Epithelial cell of prostate (primary cell): ENCODE results near the gene MED20.

Source experiments
- DNase-seq: peaks from one replicate; pipeline ENCODE4 v3.0.0-alpha.2; 2011; ENCODE audit warnings: low read depth, low spot score
- H3K27ac ChIP-seq: fragments of 450-650 bp; 2 replicates; pipeline ENCODE4 v1.5.1; 2017; ENCODE audit warnings: mild to moderate bottlenecking

Gene MED20

DNA sequence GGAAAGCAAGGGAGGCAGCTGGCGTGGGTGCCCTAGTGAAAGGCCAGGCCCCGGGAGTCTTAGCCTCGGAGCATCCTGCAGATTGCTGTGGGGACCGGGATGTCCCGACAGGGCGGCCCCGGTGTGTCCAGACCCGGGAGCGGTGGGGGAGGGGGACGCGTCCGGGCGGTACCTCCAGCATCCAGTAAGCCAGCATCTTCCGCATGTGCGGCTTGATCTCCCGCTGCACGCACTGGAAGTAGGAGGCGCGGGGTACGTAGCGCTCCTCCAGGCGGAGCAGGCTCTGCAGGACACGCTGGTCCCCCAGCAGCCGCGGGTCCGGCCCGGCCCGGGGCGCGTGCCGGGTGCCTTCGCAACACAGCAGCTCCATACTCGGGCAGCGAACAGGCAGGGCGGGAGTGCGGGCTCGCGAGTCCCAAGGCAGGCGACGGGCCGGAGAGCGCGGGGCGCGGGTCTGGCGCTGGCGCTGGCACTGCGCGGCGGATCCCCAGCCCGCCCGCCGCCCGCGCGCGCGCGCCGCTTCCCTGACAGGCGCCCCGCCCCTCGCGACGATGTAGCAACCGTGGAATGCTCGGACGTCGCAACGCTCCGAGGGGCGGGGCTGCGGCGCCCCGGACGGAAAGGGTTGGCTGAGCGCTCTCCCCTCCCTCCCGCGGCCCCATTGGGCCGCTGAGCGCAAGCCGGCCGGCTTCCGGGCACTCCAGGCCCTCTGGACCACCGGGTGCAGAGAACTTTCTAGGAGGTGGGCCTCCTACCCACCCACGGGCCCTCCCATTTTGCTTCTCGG lies 20.5 kb upstream of the MED20 start, which contains the start of gene CCND3:
Gene CCND3 (minus strand): TSS at position 529 of the 787 bp plus-strand sequence. CDS start 159 bp downstream, at position 370.
- peak within 1 kb of the TSS; percentile 69 for H3K27ac ChIP-seq
- DNase-seq: no peak

DNA sequence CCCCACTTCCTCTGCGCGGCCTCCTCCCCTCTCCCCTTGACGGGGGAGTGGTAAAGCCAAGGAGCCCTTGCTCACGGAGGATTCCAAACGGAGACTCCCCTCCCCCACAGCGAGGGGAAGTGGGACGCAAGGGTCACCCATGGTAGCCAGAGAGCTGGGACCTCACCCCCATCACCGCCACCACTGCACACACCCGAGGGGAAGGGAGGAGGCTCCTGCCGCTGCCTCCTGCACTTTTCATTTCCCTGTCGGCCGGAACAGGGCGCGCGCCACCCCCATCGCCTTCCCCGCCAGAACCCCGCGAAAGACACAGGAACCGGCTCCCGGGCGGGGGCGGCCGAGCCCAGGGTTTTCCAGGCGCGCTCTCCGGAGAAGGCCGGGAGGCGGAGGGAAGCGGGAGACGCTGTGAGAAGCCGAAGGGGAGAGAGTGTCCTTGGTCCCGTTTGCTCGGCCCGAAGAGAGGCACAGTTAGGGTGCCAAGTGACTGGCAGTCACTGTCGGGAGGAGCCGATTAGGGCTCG lies 19.9 kb upstream of the MED20 start:
- DNase-seq: no peak
- H3K27ac ChIP-seq: peak overlapping the region; percentile 69

DNA sequence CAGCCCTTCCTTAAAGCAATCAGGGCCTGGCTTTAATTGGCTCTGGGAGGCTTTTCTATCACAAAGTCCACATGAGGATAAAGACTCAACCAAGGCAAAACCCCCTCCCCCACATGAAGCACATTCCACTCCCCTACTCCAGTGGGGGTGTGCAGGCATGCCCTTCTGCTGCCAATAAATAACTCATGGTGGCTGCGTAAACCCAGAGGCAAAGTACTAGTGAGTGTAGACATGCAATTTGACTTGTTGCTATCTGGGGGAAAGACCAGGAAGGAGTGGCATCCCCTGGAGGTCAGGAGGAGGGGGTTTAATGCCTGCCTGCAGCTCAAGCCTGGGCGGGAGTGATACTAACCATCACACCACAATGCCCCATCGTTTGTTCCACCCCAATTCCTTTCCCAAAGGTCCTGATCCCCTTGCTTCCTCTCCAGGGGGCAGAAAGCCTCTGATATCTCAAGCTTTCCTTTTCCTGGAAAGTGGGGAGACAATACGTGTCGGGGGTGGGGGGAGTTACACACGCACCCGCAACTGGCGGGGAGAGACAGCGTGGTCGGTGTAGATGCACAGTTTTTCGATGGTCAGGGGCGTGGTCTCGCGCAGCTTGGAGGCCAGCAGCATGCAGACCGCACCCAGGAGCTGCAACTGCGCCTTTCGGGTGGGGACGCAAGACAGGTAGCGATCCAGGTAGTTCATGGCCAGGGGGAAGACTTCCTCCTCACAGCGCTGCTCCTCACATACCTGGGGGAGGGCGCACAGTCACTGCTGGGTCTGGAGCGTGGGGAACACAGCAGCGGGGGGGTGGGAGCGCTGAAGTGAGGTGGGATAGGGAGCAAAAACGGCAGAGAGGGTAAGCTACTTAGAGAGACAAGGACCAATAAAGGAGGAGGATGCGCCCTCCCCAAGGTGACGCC lies 19.2 kb upstream of the MED20 start:
- H3K27ac ChIP-seq: peak overlapping the region; percentile 69
- no peak for DNase-seq

DNA sequence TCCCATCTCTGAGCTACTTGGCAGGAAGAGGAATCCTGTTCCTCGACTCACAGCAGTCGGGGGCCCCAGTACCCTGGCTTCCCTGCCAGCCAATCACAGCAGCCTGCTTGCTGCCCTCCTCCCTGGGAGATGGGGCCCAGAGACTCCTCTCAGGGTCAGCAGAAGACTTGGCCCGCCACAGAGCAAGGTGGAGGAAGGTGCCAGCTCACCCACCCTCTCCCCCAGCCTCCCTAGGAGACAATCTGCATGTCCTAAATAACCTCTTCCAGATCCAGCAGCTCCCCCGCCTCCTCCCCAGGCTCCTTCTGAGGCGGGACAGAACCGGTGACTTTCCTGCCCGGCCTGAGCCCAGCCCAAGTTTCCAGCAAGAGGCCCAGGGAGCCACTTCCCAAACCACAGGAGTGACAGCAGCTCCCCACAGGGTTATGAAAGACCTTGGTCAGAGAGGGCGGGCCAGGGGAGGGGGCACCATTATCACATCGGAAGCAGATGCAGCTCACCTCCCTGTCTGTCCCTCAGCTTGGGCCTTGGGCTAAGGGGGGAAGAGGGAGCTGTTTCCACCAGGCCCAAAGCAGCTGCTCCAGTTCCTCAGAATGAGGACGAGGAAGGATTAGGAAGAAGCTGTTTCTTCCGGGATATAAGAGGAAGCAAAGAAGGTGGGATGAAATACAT lies 18.4 kb upstream of the MED20 start:
- H3K27ac ChIP-seq: no peak overlapping the region
- no peak for DNase-seq

DNA sequence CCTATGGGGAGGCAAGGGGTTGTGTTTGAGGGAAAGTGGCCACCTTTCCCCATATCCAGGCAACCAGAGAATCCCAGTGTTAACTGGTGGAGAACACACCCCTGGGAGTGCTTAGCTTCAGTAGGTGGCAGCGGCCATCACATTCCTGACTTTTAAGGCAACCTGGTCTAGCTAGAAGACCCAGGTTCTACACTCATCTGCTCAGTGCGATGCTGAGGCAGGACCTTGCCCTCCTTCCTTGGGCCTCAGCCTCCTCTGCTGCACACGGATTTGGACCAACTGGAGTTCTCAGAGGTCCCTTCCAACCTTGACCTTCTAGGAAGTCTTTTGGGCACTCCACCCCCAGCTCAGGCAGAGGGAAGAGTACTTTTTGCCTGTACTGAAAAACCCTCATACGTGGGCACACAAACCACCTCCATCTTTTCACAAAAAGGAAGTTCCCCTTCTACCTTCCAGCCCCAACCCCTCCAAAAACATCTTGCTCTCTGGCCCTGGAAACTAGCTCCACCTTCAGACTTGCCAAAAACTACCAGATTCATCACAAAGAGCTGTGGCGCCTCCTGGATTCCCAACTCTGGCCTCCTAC lies 17.7 kb upstream of the MED20 start:
- DNase-seq: no peak
- no peak overlapping the region for H3K27ac ChIP-seq

DNA sequence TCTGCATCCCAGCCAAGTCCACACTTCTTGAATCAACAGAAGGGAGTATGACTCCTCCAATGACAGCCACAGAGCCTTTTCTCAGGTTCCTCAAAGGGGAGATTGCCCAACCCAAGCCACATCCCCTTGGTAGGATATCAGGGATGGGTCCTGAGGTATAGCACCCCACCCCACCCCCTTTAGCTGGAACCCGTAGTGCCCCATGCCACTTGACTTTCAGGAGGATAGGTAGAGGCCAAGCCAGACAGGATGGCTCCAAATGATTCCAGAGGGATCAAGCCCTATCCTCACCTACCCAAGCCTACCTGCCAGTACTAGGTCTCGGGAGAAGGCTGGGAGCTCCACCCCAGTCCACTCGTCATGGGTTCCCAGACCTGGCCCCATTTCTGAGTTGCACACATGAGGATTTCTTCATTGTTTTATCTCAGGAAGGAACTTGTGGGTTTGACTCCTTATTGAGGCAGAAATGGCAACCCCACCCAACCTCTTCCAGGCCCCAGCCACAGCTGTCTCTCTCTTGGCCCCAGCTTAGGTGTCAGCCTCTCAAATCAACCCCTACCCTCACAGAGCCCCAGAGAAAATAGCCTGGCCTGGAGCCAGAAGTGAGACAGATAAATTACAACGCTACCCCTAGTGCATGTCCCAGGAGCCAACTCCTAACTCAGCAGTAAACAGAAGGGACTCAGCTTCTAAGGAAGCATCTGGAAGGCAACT lies 17.1 kb upstream of the MED20 start:
- no peak overlapping the region for H3K27ac ChIP-seq
- no peak for DNase-seq

DNA sequence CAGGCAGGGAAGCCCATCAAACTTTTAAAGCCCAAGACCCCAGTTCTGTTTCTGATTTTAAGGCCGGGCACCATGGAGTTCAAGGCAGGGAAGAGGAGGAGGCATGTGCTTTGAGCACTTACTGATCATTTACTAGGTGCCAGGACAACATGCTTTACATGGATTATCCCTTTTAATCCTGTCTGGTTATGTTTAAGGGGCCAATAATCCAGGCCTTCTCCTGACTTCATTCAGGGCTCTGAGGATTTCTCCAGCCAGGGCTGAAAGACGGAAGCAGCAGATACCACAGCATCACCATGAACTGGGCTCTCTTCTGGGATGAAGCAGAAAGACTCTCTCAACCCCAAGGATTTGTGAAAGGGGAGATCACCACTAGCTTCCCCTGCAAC lies 16.5 kb upstream of the MED20 start:
- H3K27ac ChIP-seq: no peak overlapping the region
- no peak for DNase-seq

DNA sequence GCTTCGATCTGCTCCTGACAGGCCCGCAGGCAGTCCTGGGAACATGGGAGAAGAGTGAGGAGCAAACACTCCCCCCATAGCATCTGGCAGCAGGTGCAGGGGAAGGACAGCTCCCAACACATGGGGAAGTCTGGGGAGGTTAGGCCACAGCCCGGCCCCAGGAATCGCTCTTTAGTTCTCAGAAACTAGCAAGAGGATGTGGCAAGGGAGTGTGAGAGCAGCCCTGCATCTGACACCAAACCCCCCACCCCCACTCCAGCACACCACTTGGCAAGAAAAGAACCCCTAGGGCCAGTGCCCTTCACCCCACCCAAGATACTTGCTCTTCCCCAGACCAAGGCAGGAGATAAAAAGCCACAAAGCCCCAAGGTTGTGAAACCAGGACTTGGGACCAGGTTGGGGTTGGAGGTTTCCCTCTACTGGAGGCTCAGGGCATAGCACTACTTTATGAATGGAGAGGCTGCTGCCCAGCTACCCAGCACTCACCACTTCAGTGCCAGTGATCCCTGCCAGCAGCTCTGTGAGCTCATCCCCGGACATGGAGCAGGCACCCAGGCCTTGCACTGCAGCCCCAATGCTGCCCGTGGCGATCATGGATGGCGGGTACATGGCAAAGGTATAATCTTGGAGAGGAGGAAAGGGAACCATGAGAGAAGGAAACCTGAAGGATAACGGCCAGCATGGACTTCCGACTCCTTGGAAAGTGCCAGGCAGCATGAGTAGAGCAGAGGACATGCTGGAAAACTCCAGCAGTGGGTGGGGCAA lies 15.3 kb upstream of the MED20 start:
- no peak for DNase-seq
- no peak overlapping the region for H3K27ac ChIP-seq

DNA sequence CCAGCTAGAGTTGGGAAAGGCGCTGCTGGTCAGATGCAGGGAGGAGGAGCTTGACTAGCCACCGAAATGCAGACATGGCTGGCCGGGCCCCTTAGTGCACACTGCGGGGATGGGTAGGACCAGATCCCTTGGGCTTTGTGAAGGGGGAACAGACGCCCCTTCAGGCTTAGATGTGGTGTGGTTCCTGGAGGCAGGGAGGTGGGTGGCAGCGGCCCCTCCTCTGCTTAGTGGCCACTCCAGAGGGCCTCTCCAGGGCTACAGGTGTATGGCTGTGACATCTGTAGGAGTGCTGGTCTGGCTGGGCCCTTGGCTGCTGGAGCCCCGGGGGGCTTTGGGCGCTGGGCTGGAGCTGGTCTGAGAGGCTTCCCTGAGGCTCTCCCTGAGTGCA lies 14.7 kb upstream of the MED20 start:
- no peak overlapping the region for H3K27ac ChIP-seq
- DNase-seq: no peak

DNA sequence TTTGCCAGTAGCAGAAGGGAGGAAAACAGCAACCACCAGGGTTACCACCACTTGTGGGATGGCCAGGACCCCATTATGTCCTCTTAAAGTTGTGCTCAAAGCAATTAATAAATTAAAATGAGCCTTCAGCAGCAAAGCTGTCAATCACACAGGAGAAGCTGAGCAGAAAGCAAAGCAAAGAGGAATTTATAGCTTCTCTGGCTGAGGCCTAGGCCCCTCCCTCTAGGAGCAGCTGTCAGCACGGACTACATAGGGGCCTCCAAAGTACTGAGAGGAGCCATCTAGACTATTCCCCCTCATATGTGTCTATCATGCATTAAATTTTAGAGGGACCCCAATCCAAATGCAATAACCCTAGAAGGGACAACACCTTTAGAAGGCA lies 14.2 kb upstream of the MED20 start:
- no peak for DNase-seq
- no peak overlapping the region for H3K27ac ChIP-seq

DNA sequence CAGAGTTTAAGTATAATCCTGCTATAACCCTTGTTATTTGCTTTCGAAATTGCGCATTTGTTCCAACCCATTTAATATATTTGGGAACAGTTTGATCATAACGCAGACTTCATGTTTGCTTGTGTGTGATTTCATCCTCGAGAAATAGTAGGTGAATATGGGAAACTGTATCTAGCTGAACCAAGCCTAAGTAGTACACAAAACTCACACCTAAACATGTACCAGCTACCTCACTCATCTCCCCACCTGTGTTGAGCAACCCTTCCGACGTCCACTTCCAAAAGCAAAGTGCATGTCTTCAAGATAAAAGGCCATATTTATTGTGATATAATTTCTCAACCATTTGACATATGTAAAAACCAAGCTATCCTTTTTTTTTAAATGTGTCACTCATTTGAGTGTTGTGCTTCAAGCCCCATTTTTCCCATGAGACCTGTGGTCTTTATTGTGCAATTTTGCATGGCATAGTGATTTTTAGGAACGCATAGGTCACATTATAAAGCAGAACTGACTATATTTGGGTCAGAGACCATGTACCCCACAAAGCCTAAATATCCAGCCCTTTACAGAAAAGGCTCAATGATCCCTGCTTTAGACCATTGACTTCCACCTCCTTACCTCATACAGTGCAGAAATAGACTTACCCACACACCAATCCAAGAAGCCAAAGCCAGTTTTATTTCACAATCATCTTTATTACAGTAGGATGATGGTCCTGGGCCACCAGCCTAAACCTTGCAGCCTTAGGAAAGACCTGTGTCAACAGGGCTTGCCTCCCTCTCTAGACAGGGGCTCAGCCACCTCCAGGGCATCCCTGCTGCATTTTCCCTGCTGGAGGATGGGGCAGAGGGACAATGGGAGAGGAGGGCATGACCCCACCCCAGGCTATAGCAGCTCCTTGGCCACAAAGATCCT lies 13.6 kb upstream of the MED20 start:
- no peak overlapping the region for H3K27ac ChIP-seq
- DNase-seq: no peak

DNA sequence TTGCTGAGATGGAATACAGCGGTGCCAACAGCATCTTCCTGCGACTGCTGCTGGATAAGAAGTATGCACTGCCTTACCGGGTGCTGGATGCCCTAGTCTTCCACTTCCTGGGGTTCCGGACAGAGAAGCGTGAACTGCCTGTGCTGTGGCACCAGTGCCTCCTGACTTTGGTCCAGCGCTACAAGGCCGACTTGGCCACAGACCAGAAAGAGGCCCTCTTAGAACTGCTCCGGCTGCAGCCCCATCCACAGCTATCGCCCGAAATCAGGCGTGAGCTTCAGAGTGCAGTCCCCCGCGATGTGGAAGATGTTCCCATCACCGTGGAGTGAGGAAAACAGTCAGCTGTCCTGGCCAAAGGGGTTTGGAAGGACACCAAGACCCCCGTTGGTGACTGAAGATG lies 11.4 kb upstream of the MED20 start:
- no peak overlapping the region for H3K27ac ChIP-seq
- DNase-seq: no peak

DNA sequence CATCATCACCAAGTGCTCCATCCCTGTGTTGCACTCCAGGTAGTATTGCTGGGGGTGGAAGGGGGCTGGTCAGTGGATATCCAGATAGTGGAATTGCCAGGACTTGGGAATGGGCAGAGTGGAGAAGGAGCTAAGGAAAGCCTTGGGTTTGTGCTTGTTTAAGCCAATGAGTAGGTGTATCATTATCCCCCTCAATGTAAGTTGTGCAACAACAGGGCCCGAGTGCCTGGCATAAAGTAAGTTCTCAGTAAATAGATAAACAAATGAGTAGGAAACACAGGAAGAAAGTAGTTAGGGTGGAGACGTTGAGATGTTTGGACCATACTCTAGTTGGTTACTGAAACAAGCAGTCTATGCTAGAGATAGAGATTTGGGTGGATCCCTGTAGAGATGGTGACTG lies 10.9 kb upstream of the MED20 start:
- no peak overlapping the region for H3K27ac ChIP-seq
- no peak for DNase-seq

DNA sequence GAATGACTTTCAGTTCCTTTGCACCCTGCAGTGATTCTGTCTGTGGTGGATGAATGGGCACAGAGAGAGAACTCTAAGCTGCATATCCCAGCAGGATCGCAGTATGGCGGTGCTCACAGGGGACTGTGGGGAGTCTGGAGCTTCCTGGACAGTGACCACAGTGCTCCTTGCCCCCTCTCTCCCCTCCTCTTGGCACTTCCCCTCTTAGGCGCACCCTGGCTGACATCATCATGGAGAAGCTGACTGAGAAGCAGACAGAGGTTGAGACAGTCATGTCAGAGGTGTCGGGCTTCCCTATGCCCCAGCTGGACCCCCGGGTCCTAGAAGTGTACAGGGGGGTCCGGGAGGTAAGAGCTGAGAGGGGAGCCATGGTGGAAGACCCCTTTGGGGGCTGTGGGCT lies 9.0 kb upstream of the MED20 start:
- DNase-seq: no peak
- no peak overlapping the region for H3K27ac ChIP-seq

DNA sequence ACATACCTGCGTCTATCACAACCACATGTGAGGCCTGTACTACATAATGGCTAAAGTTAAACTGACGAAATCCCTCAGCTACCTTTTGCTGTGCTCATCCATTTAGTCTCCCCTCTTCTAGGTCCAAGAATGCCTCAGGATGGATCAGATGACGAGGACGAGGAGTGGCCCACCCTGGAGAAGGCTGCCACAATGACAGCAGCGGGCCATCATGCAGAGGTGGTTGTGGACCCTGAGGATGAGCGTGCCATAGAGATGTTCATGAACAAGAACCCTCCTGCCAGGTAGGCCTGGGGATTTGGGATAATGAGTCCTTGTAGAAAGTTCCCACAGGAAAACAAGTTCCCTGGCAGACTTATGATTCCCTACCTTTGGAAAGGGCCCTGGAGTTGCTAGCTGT lies 6.3 kb upstream of the MED20 start:
- DNase-seq: no peak
- H3K27ac ChIP-seq: no peak overlapping the region

DNA sequence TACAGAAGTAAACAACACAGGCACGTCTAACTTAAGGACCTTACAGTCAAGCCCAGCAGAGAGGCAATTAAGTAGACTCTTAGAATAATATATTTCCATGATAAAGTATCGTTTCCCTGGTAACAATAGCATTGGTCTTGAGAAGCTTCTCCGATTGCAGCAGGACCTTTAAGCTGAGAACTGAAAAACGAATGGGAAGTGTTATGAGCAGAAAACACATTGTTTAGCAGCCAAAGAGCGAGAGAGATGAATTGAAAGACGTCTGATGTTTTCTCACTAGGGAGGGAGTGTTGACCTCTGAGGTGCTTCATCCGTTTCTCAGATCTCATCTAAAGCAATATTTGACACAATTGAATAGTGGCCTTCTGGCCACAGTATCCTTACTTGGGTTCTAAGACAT lies 1.2 kb upstream of the MED20 start:
- DNase-seq: no peak

DNA sequence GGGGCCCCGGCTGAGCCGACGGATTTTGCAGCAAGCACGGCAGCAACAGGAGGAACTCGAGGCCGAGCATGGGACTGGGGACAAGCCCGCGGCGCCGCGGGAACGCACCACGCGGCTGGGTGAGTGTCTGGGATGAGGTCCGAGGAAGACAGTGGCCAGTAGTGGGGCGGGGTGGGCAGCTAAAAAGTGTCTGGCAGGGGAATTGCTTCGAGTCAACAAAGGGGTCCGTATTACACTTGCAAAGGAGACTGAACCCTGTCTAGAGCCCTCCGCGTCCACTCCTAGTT lies 716 bp upstream of the MED20 start:
- H3K27ac ChIP-seq: peak overlapping the region; percentile 98

More for the DNA sequence above, 1.2 kb upstream of the MED20 start:
- no peak overlapping the region for H3K27ac ChIP-seq

DNA sequence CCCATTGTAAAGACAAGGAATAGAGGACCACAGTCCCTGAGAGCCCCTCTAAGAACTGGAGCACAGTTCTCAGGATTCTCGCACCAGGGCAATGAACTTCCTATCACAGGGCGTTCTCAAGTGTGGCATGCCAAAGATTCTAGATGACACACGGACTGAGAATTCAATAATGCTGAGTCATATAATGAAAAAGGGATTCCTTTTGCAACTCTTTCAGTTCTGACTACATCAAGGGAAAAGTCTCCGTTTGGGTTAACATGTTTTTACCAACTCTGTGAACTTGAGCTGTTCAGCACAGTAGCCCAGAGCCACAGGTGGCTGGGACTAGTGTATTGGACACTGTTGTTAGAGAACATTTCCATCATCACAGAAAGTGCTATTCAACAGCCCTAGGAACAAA lies 3.4 kb downstream of the MED20 start:
- peak overlapping the region; percentile 85 for H3K27ac ChIP-seq
- peak; percentile 60 for DNase-seq

More for the DNA sequence above, 716 bp upstream of the MED20 start:
- no peak for DNase-seq
